Measurements from ENCODE around the gene MATK.

GRCh38 chr19:3770136-3770999, 15.8 kb downstream of the MATK start:
- TF ChIP-seq CTCF (IDR thresholded peaks at IDR 0.05; ENCODE audit: insufficient read depth, low read depth, low read length) (no peak), EZH2 (IDR thresholded peaks at IDR 0.05; ENCODE audit: insufficient read depth, low read length) (no peak)
